Keratinocyte (primary cell): ENCODE measurements around the gene PEPD. TPM values are rescaled to one million over a fixed set of nuclear protein-coding genes. Genes with fewer than 3 reads are reported as not detected.

Source experiments
- DNase-seq: peaks from one replicate; pipeline ENCODE4 v3.0.0-alpha.2; 2011; ENCODE audit warnings: low read depth, missing footprints, low spot score
- FAIRE-seq: peaks from 2 replicates; lab custom pipeline; 2011; peaks lifted over from hg19 to GRCh38; lab: Jason Lieb, UNC
- H2AFZ ChIP-seq: 2 replicates; pipeline ENCODE4 v1.6.0; 2012; ENCODE audit warnings: low read length, control low read depth, inconsistent platforms; ENCODE audit not compliant: control insufficient read depth
- H3K27ac ChIP-seq: 2 replicates; pipeline ENCODE4 v1.5.1; 2011; ENCODE audit warnings: low read length; ENCODE audit not compliant: control insufficient read depth, insufficient read depth
- H3K27me3 ChIP-seq: 3 replicates; pipeline ENCODE4 v1.6.0; 2011; ENCODE audit warnings: low read length; ENCODE audit not compliant: control insufficient read depth, insufficient read depth; ENCODE audit errors: extremely low read depth
- H3K36me3 ChIP-seq, 2 experiments: 2 replicates in 1 of 2; 3 replicates in 1 of 2; pipeline ENCODE4 v1.5.1; 2011; ENCODE audit warnings: low read length in 2 of 2, mild to moderate bottlenecking in 1 of 2; ENCODE audit not compliant: control insufficient read depth in 2 of 2, insufficient read depth in 2 of 2; ENCODE audit errors: extremely low read depth in 1 of 2
- H3K4me1 ChIP-seq: 3 replicates; pipeline ENCODE4 v1.5.1; 2011; ENCODE audit warnings: low read length; ENCODE audit not compliant: control insufficient read depth, insufficient read depth; ENCODE audit errors: extremely low read depth
- H3K4me2 ChIP-seq: 3 replicates; pipeline ENCODE4 v1.6.0; 2011; ENCODE audit warnings: low read depth, low read length; ENCODE audit not compliant: control insufficient read depth, insufficient read depth; ENCODE audit errors: extremely low read depth
- H3K4me3 ChIP-seq, 3 experiments: fragments of 200-600 bp in 1 of 3; sonication (generic) in 1 of 3; 2 replicates in 2 of 3; 3 replicates in 1 of 3; pipeline ENCODE4 v1.5.1; 2011 to 2016; ENCODE audit warnings: low read length in 3 of 3, mild to moderate bottlenecking in 3 of 3, control low read depth in 2 of 3, inconsistent platforms in 1 of 3, low read depth in 1 of 3, mixed read lengths in 1 of 3, mixed run types in 1 of 3, moderate library complexity in 1 of 3; ENCODE audit not compliant: control insufficient read depth in 2 of 3, insufficient read depth in 2 of 3; ENCODE audit errors: extremely low read depth in 1 of 3
- H3K79me2 ChIP-seq: 2 replicates; pipeline ENCODE4 v1.6.0; 2012; ENCODE audit warnings: low read length; ENCODE audit not compliant: control insufficient read depth, insufficient read depth
- H3K9ac ChIP-seq: 3 replicates; pipeline ENCODE4 v1.6.0; 2011; ENCODE audit warnings: low read length; ENCODE audit not compliant: control insufficient read depth, insufficient read depth; ENCODE audit errors: extremely low read depth
- H3K9me1 ChIP-seq: 3 replicates; pipeline ENCODE4 v1.6.0; 2011; ENCODE audit warnings: low read length; ENCODE audit not compliant: control insufficient read depth, insufficient read depth; ENCODE audit errors: extremely low read depth
- H3K9me3 ChIP-seq: 2 replicates; pipeline ENCODE4 v1.5.1; 2012; ENCODE audit warnings: low read depth, low read length; ENCODE audit not compliant: control insufficient read depth
- H4K20me1 ChIP-seq: 3 replicates; pipeline ENCODE4 v1.6.0; 2011; ENCODE audit warnings: low read length; ENCODE audit not compliant: control insufficient read depth, insufficient read depth; ENCODE audit errors: extremely low read depth
- CTCF ChIP-seq, 3 experiments: IDR thresholded peaks in 1 of 3; conservative IDR thresholded peaks in 1 of 3; optimal IDR thresholded peaks in 1 of 3; 2 replicates in 2 of 3; 3 replicates in 1 of 3; pipeline versions ENCODE3 to v1.5.1; 2011; ENCODE audit warnings: low read length in 3 of 3, mild to moderate bottlenecking in 3 of 3, moderate library complexity in 2 of 3, control low read depth in 1 of 3, inconsistent platforms in 1 of 3; ENCODE audit not compliant: insufficient read depth in 2 of 3; ENCODE audit errors: extremely low read depth in 1 of 3
- EZH2 ChIP-seq: IDR thresholded peaks from one replicate; pipeline ENCODE4 v1.6.1; 2012; ENCODE audit warnings: inconsistent platforms, mild to moderate bottlenecking, low read length, moderate library complexity
- dilution Hi-C: fragments of 300-500 bp; cut with MboI; formaldehyde crosslinking; loops from one replicate; pipeline ENCODE4 v1.7.0; 2020; ENCODE audit warnings: low sequenced_read_pairs; ENCODE audit not compliant: extremely low pct_ligation_motif_present
- polyA plus RNA-seq, 5 experiments: library from polyadenylated mRNA; depleted of rRNA in 3 of 5; stranded (reverse) in 3 of 5; stranded (forward) in 1 of 5; unstranded in 1 of 5; fragments of >200 nt; gene quantifications; 1 replicate in 1 of 5; 2 replicates in 3 of 5; 3 replicates in 1 of 5; pipeline versions ENCODE4 v1.2.1 to v1.2.3, GENCODE V29; 2011 to 2012; ENCODE audit warnings: missing spikeins in 2 of 5, low read depth in 1 of 5, low replicate concordance in 1 of 5

PEPD gene
- polyA plus RNA-seq, 1 donor (not counting 4 experiments of a cell fraction or from before 2014, with no cell fraction given) = 36.9 TPM

DNA sequence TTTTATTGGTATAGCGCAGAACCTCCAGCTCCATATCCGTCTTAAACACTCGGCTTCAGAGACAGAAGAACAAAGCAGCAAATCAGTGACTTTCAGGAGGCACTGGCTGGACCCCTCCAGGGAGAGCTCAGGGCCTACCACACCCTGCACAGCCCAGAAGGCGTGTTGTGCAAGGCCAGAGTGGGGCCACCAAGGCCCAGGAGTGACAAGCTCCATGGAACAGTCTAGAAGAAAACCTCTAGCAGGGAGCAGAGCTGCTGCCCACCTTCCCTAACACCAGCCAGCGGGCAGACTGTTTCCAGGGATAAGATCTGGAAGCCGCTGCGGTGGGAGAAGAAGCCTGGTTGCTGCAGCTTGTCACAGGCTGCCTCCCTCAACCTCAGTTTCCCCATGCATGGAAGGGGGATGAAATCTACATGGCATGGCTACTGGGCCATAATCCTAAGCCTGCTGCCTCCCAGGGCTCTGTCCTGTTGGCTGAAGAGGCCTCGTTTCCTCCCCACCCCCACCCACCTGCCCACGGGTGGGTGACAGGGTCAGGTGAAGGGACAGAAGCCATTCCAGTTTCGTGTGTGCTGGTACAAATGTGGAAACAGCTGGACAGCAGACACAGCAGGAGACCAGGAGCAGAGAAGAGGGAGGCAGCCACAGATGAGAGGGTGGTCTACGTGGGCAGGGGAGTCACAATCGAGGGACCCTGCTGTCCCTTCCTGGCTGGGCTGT is 57.4 kb downstream of the PEPD start:
- H3K9ac ChIP-seq = no peak overlapping the region
- H3K27ac ChIP-seq = no peak overlapping the region
- no peaks in the 10 kb centered on the region for H3K36me3 ChIP-seq
- H2AFZ ChIP-seq = no peak overlapping the region
- H3K4me2 ChIP-seq = no peak overlapping the region
- no peaks in the 10 kb centered on the region for H3K79me2 ChIP-seq
- dilution Hi-C loops = no loop called here
- no peaks in the 10 kb centered on the region for H4K20me1 ChIP-seq
- H3K9me1 ChIP-seq = no peaks in the 10 kb centered on the region
- H3K9me3 ChIP-seq = no peaks in the 10 kb centered on the region
- TF ChIP-seq EZH2 (no peak), CTCF (optimal IDR thresholded peaks at IDR 0.05 in 1 of 3, IDR thresholded peaks at IDR 0.05 in 1 of 3, conservative IDR thresholded peaks at IDR 0.05 in 1 of 3; ENCODE audit: extremely low read depth in 1 of 3, insufficient read depth in 2 of 3, low read length in 3 of 3) (no peak)
- no peaks in the 10 kb centered on the region for H3K4me1 ChIP-seq
- H3K27me3 ChIP-seq = no peaks in the 10 kb centered on the region
- FAIRE-seq = no peak
- no peak for DNase-seq
- H3K4me3 ChIP-seq = no peak overlapping the region

DNA sequence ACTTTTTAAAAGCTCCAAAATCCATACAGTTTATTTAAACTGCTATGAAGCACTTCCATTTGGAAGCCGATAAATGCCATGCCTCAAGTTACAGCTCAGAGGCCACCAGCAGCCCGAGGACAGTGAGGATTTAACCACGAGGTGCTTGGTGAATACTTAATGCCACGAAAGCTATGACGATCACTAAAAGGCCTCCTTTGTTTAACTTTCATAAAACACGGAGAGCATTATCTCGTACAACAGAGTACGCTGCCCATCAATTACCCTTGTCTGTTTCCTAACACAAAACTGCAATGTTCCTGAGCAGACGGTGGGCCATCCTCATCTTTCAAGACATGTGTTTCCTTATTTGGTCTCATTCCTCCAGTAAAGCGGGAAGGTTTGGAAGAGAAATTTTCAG is 58.4 kb downstream of the PEPD start:
- FAIRE-seq = no peak

More for the DNA sequence above, 58.4 kb downstream of the PEPD start:
- H3K4me2 ChIP-seq = no peak overlapping the region
- H3K4me1 ChIP-seq = no peaks in the 10 kb centered on the region
- no peaks in the 10 kb centered on the region for H4K20me1 ChIP-seq
- DNase-seq = no peak
- no peak overlapping the region for H3K9ac ChIP-seq
- no peak overlapping the region for H2AFZ ChIP-seq
- H3K79me2 ChIP-seq = no peaks in the 10 kb centered on the region
- H3K27me3 ChIP-seq = no peaks in the 10 kb centered on the region
- no peak overlapping the region for H3K27ac ChIP-seq
- no peaks in the 10 kb centered on the region for H3K36me3 ChIP-seq
- TF ChIP-seq EZH2 (no peak), CTCF (optimal IDR thresholded peaks at IDR 0.05 in 1 of 3, IDR thresholded peaks at IDR 0.05 in 1 of 3, conservative IDR thresholded peaks at IDR 0.05 in 1 of 3; ENCODE audit: extremely low read depth in 1 of 3, insufficient read depth in 2 of 3, low read length in 3 of 3) (no peak)
- no peaks in the 10 kb centered on the region for H3K9me1 ChIP-seq
- dilution Hi-C loops = no loop called here
- no peaks in the 10 kb centered on the region for H3K9me3 ChIP-seq
- no peak overlapping the region for H3K4me3 ChIP-seq
